Small intestine (tissue), 16 donors: ENCODE data around the gene JMJD1C. TPM values are rescaled to one million over a fixed set of nuclear protein-coding genes. Genes with fewer than 3 reads are reported as not detected.

Experiments
- DNase-seq, 2 donors: peaks; one replicate each; pipeline versions ENCODE4 v3.0.0 to v3.0.0-alpha.2; 2013
- FAIRE-seq: peaks from 2 replicates; lab custom pipeline; 2012; peaks lifted over from hg19 to GRCh38; lab: Jason Lieb, UNC
- H3K27ac ChIP-seq, 3 donors: one replicate each; pipeline ENCODE4 v1.5.1; 2013; ENCODE audit warnings: low read length in 2 of 3, mild to moderate bottlenecking in 2 of 3, control low read depth in 1 of 3, inconsistent platforms in 1 of 3, low read depth in 1 of 3, moderate library complexity in 1 of 3
- H3K27me3 ChIP-seq, 3 donors: one replicate each; pipeline ENCODE4 v1.6.1; 2013; ENCODE audit warnings: low read length in 3 of 3, inconsistent platforms in 1 of 3; ENCODE audit not compliant: control insufficient read depth in 3 of 3, insufficient read depth in 3 of 3
- H3K36me3 ChIP-seq, 3 donors: one replicate each; pipeline ENCODE4 v1.6.1; 2013; ENCODE audit warnings: low read length in 3 of 3, inconsistent platforms in 1 of 3, low read depth in 1 of 3, mild to moderate bottlenecking in 1 of 3, moderate library complexity in 1 of 3; ENCODE audit not compliant: control insufficient read depth in 3 of 3, insufficient read depth in 2 of 3
- H3K4me1 ChIP-seq, 3 donors: one replicate each; pipeline ENCODE4 v1.6.1; 2013; ENCODE audit warnings: low read length in 2 of 3, inconsistent platforms in 1 of 3, low read depth in 1 of 3, mild to moderate bottlenecking in 1 of 3, moderate library complexity in 1 of 3; ENCODE audit not compliant: control insufficient read depth in 3 of 3, insufficient read depth in 2 of 3
- H3K4me3 ChIP-seq, 3 donors: one replicate each; pipeline ENCODE4 v1.5.1; 2013; ENCODE audit warnings: low read length in 3 of 3, control low read depth in 1 of 3, inconsistent platforms in 1 of 3, low read depth in 1 of 3, mild to moderate bottlenecking in 1 of 3, moderate library complexity in 1 of 3
- H3K9me3 ChIP-seq, 2 donors: one replicate each; pipeline ENCODE4 v1.6.1; 2013; ENCODE audit warnings: low read depth in 1 of 2, low read length in 1 of 2; ENCODE audit not compliant: control insufficient read depth in 2 of 2, insufficient read depth in 1 of 2
- WGBS, 3 donors: extraction: QIAGEN DNeasy Blood & Tissue Kit; methylation state at CpG; one replicate each; pipeline ENCODE4 v1.1.7; 2013; 5-methylcytosine and 5-hydroxymethylcytosine counted together
- long read RNA-seq, 10 donors: transcript quantifications; one replicate each; lab custom pipeline, GENCODE V29; 2026
- polyA plus RNA-seq, 4 donors: library from polyadenylated mRNA; stranded (reverse) in 3 of 4; unstranded in 1 of 4; fragments of 200-250 nt in 3 of 4; fragments of 120-200 nt in 1 of 4; gene quantifications; one replicate each; pipeline versions ENCODE4 v1.2.1 to v1.2.3, GENCODE V29; 2013
- donor health status: healthy with polysubstance abuse.
- donor health status: control.
- donor health status: control.
- donor health status: Bipolar disorder and iron deficiency.
- donor health status: healthy.

JMJD1C gene
- 100 to 1,000 TPM in 1 of 4 donors, 10 to 100 TPM in 3; 22.4 to 108 (median 39.1) TPM for polyA plus RNA-seq
- long read RNA-seq, donor 1, transcript JMJD1C-205 (6 exons, 734 nt) = major isoform, 6 of 175 reads
- long read RNA-seq, donor 1, partial matches to known transcripts = 127 of 175 reads
- long read RNA-seq, donor 1, other reads (novel, unspliced or antisense) = 36 of 175 reads
- long read RNA-seq, donor 2, partial matches to known transcripts = 35 of 36 reads
- long read RNA-seq, donor 2, other reads (novel, unspliced or antisense) = 0 of 36 reads
- long read RNA-seq, donor 3, transcript JMJD1C-204 (3 exons, 1,305 nt) = major isoform, 7 of 43 reads
- long read RNA-seq, donor 3, partial matches to known transcripts = 35 of 43 reads
- long read RNA-seq, donor 3, other reads (novel, unspliced or antisense) = 0 of 43 reads
- long read RNA-seq, donor 4, partial matches to known transcripts = 0 of 1 reads
- long read RNA-seq, donor 4, other reads (novel, unspliced or antisense) = 0 of 1 reads
- long read RNA-seq, donor 5 = 0 reads
- long read RNA-seq, donor 6, partial matches to known transcripts = 15 of 19 reads
- long read RNA-seq, donor 6, other reads (novel, unspliced or antisense) = 0 of 19 reads
- long read RNA-seq, donor 7 = 0 reads
- long read RNA-seq, donor 8 = 0 reads
- long read RNA-seq, donor 9, partial matches to known transcripts = 7 of 10 reads
- long read RNA-seq, donor 9, other reads (novel, unspliced or antisense) = 0 of 10 reads
- long read RNA-seq, donor 10, partial matches to known transcripts = 17 of 20 reads
- long read RNA-seq, donor 10, other reads (novel, unspliced or antisense) = 0 of 20 reads

GRCh38 chr10:63465293-63466143 lies at the start of gene JMJD1C:
TSS of gene JMJD1C (minus strand) at chr10:63465977. CDS start at chr10:63465662, 315 bp downstream.
- Histone ChIP-seq H3K4me1 (peaks cover 0 to 2% (median 0%) of the 10 kb centered on the region in 3 donors), H3K36me3 (no peaks in the 10 kb centered on the region), H3K9me3 (no peaks in the 10 kb centered on the region), H3K27me3 (no peaks in the 10 kb centered on the region), H3K4me3 (peak within 1 kb of the TSS; percentile 68 to 96 (median 93)), H3K27ac (peak within 1 kb of the TSS; percentile 92 to 98 (median 97))
- FAIRE-seq (no peak), DNase-seq (peak; percentile 74 to 95)
- 0% methylated on average over 65 to 99 of the region's 99 CpGs for WGBS, 3 donors

GRCh38 chr10:63515002-63515763 lies 49.4 kb upstream of the JMJD1C start:
- DNase-seq (no peak), FAIRE-seq (no peak)
- peaks cover 1 to 14% (median 8%) of the 10 kb centered on the region in 3 donors for H3K4me1 ChIP-seq
- H3K36me3 ChIP-seq = no peaks in the 10 kb centered on the region
- no peaks in the 10 kb centered on the region for H3K27me3 ChIP-seq
- H3K4me3 ChIP-seq = no peak overlapping the region
- WGBS, 3 donors = 51 to 84% (median 79%) methylated on average over 5 of the region's 5 CpGs
- H3K9me3 ChIP-seq = peaks cover 0 to 3% of the 10 kb centered on the region in 2 donors
- H3K27ac ChIP-seq = peak overlapping the region in 1 of 3 donors; percentile 72

- WGBS, 3 donors = 88 to 92% (median 90%) methylated on average over 1 of the region's 1 CpG
- no peaks in the 10 kb centered on the region for H3K9me3 ChIP-seq
- no peaks in the 10 kb centered on the region for H3K36me3 ChIP-seq
- no peak overlapping the region for H3K4me3 ChIP-seq
- no peak for FAIRE-seq
- peaks cover 0 to 8% (median 0%) of the 10 kb centered on the region in 3 donors for H3K4me1 ChIP-seq
- H3K27me3 ChIP-seq = no peaks in the 10 kb centered on the region
- no peak overlapping the region for H3K27ac ChIP-seq
- DNase-seq = no peak
Observed at GRCh38 chr10:63506554-63506953, 40.8 kb upstream of the JMJD1C start.

- WGBS, 3 donors = 83 to 90% (median 87%) methylated on average over 2 of the region's 2 CpGs
Observed at GRCh38 chr10:63505562-63505961, 39.8 kb upstream of the JMJD1C start.

GRCh38 chr10:63504145-63504881 lies 38.5 kb upstream of the JMJD1C start:
- Histone ChIP-seq H3K4me3 (no peak overlapping the region), H3K4me1 (peaks cover 0 to 8% (median 0%) of the 10 kb centered on the region in 3 donors), H3K9me3 (no peaks in the 10 kb centered on the region), H3K27me3 (no peaks in the 10 kb centered on the region), H3K27ac (no peak overlapping the region), H3K36me3 (peaks cover 0 to 7% (median 0%) of the 10 kb centered on the region in 3 donors)
- FAIRE-seq (no peak), DNase-seq (peak in 1 of 2 donors; percentile 21)
- 42 to 67% (median 64%) methylated on average over 3 of the region's 3 CpGs for WGBS, 3 donors

More at GRCh38 chr10:63505562-63505961, 39.8 kb upstream of the JMJD1C start:
- no peak for DNase-seq
- no peaks in the 10 kb centered on the region for H3K36me3 ChIP-seq
- no peak overlapping the region for H3K4me3 ChIP-seq
- no peak for FAIRE-seq
- H3K9me3 ChIP-seq = no peaks in the 10 kb centered on the region
- H3K4me1 ChIP-seq = peaks cover 0 to 8% (median 0%) of the 10 kb centered on the region in 3 donors
- no peak overlapping the region for H3K27ac ChIP-seq
- no peaks in the 10 kb centered on the region for H3K27me3 ChIP-seq

- Histone ChIP-seq H3K27me3 (no peaks in the 10 kb centered on the region), H3K4me3 (no peak overlapping the region), H3K36me3 (peaks cover 0 to 7% (median 0%) of the 10 kb centered on the region in 3 donors), H3K4me1 (peaks cover 0 to 8% (median 0%) of the 10 kb centered on the region in 3 donors), H3K27ac (no peak overlapping the region), H3K9me3 (no peaks in the 10 kb centered on the region)
- WGBS, 3 donors = 45 to 58% (median 55%) methylated on average over 4 of the region's 4 CpGs
- DNase-seq = peak in 1 of 2 donors; percentile 14
- FAIRE-seq = no peak
Observed at GRCh38 chr10:63503395-63503794, 37.6 kb upstream of the JMJD1C start.

- Histone ChIP-seq H3K4me1 (peaks cover 0 to 8% (median 0%) of the 10 kb centered on the region in 3 donors), H3K27me3 (no peaks in the 10 kb centered on the region), H3K36me3 (peaks cover 0 to 7% (median 0%) of the 10 kb centered on the region in 3 donors), H3K9me3 (no peaks in the 10 kb centered on the region), H3K27ac (no peak overlapping the region), H3K4me3 (no peak overlapping the region)
- FAIRE-seq (no peak), DNase-seq (no peak)
- WGBS, 3 donors = 83 to 93% (median 86%) methylated on average over 1 of the region's 1 CpG
Observed at GRCh38 chr10:63502832-63503231, 37.1 kb upstream of the JMJD1C start.
